Transverse colon (tissue), 3 donors: ENCODE measurements around the gene OSBPL10.

Experiments
- POLR2A ChIP-seq: fragments of 450-650 bp; IDR thresholded peaks from one replicate; pipeline ENCODE4 v1.6.1; 2016; ENCODE audit warnings: antibody characterized with exemption, mild to moderate bottlenecking, moderate library complexity
- TF ChIP-seq, protein P1 (sequence below), 5 experiments: fragments of 200-600 bp in 3 of 5; fragments of 450-650 bp in 2 of 5; sonication (generic) in 3 of 5; IDR thresholded peaks; 1 replicate in 2 of 5; 2 replicates in 3 of 5; pipeline ENCODE4 v1.5.1; 2016 to 2017; ENCODE audit warnings: antibody characterized with exemption in 5 of 5, inconsistent platforms in 3 of 5, mild to moderate bottlenecking in 2 of 5, moderate library complexity in 1 of 5

GRCh38 chr3:31789429-31789828 is 191.6 kb downstream of the OSBPL10 start:
- TF ChIP-seq, protein P1, sequence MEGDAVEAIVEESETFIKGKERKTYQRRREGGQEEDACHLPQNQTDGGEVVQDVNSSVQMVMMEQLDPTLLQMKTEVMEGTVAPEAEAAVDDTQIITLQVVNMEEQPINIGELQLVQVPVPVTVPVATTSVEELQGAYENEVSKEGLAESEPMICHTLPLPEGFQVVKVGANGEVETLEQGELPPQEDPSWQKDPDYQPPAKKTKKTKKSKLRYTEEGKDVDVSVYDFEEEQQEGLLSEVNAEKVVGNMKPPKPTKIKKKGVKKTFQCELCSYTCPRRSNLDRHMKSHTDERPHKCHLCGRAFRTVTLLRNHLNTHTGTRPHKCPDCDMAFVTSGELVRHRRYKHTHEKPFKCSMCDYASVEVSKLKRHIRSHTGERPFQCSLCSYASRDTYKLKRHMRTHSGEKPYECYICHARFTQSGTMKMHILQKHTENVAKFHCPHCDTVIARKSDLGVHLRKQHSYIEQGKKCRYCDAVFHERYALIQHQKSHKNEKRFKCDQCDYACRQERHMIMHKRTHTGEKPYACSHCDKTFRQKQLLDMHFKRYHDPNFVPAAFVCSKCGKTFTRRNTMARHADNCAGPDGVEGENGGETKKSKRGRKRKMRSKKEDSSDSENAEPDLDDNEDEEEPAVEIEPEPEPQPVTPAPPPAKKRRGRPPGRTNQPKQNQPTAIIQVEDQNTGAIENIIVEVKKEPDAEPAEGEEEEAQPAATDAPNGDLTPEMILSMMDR (IDR thresholded peaks at IDR 0.05): no peak
- TF ChIP-seq POLR2A: no peak
